HEK293 (cell line): Measurements from ENCODE around the gene WDR70.

ENCODE experiments used
- CTCF ChIA-PET: fragments of 350-600 bp; formaldehyde crosslinking; extraction: SDS; loops from one replicate; lab custom pipeline; 2021; ENCODE audit warnings: antibody characterized with exemption; lab: Yijun Ruan, JAX
- POLR2A ChIA-PET: fragments of 300-600 bp; formaldehyde crosslinking; extraction: SDS; loops from one replicate; lab custom pipeline; 2020; ENCODE audit warnings: antibody characterized with exemption, inconsistent platforms; lab: Yijun Ruan, JAX
- H3K27ac ChIP-seq: fragments of 200-500 bp; sonication (Bioruptor generic); 2 replicates; pipeline ENCODE4 v1.5.1; 2014; ENCODE audit warnings: low read depth, low read length, control low read depth, inconsistent platforms; ENCODE audit errors: extremely low read depth
- H3K36me3 ChIP-seq, 2 experiments: fragments of 200-500 bp in 1 of 2; sonication (Bioruptor generic) in 1 of 2; 1 replicate in 1 of 2; 2 replicates in 1 of 2; pipeline ENCODE4 v1.5.1; 2014 to 2017; ENCODE audit warnings: inconsistent platforms in 2 of 2, low read length in 2 of 2; ENCODE audit not compliant: control insufficient read depth in 2 of 2, insufficient read depth in 1 of 2
- H3K4me1 ChIP-seq: fragments of 200-500 bp; sonication (Bioruptor generic); 2 replicates; pipeline ENCODE4 v1.5.1; 2014; ENCODE audit warnings: mild to moderate bottlenecking, low read length, inconsistent platforms; ENCODE audit not compliant: control insufficient read depth, insufficient read depth
- H3K4me3 ChIP-seq: 2 replicates; pipeline ENCODE4 v1.5.1; 2011; ENCODE audit warnings: low read depth, mild to moderate bottlenecking, control low read depth, low read length, moderate library complexity
- H3K9me3 ChIP-seq: fragments of 200-500 bp; sonication (Bioruptor generic); 2 replicates; pipeline ENCODE4 v1.5.1; 2014; ENCODE audit warnings: low read depth, low read length, inconsistent platforms; ENCODE audit not compliant: control insufficient read depth, insufficient read depth
- BCL6B ChIP-seq: fragments of 450-650 bp; formaldehyde crosslinking; IDR thresholded peaks from 2 replicates; pipeline ENCODE4 v1.5.1; 2017; ENCODE audit warnings: missing biosample characterization, missing genetic modification characterization
- MEIS1 ChIP-seq: sonication (generic); formaldehyde crosslinking; IDR thresholded peaks from 2 replicates; pipeline ENCODE4 v1.8.1; 2022; ENCODE audit warnings: missing genetic modification reagents, mild to moderate bottlenecking, borderline replicate concordance
- PRDM4 ChIP-seq: fragments of 450-650 bp; formaldehyde crosslinking; IDR thresholded peaks from 2 replicates; pipeline ENCODE4 v1.5.1; 2017; ENCODE audit warnings: missing biosample characterization, missing genetic modification characterization
- SALL2 ChIP-seq: fragments of 450-650 bp; formaldehyde crosslinking; IDR thresholded peaks from 2 replicates; pipeline ENCODE4 v1.5.0; 2017; ENCODE audit warnings: missing biosample characterization, mild to moderate bottlenecking, missing genetic modification characterization, borderline replicate concordance
- TCF7L2 ChIP-seq: IDR thresholded peaks from 2 replicates; pipeline ENCODE4 v1.6.1; 2011; ENCODE audit warnings: low read depth, mild to moderate bottlenecking, inconsistent platforms, low read length, moderate library complexity, borderline replicate concordance
- ZBTB1 ChIP-seq: fragments of 450-650 bp; formaldehyde crosslinking; IDR thresholded peaks from 2 replicates; pipeline ENCODE4 v1.5.1; 2016; ENCODE audit warnings: missing biosample characterization, missing genetic modification characterization
- ZBTB11 ChIP-seq: fragments of 450-650 bp; formaldehyde crosslinking; conservative IDR thresholded peaks from 2 replicates; pipeline ENCODE4 v1.5.1; 2016; ENCODE audit warnings: low read depth, missing biosample characterization, missing genetic modification characterization
- ZBTB48 ChIP-seq: fragments of 450-650 bp; formaldehyde crosslinking; IDR thresholded peaks from 2 replicates; pipeline ENCODE4 v1.5.1; 2016; ENCODE audit warnings: missing biosample characterization, missing genetic modification characterization
- ZFP37 ChIP-seq: fragments of 450-650 bp; formaldehyde crosslinking; IDR thresholded peaks from 2 replicates; pipeline ENCODE4 v1.5.1; 2016; ENCODE audit warnings: missing biosample characterization, missing genetic modification characterization
- ZNF10 ChIP-seq: fragments of 450-650 bp; formaldehyde crosslinking; IDR thresholded peaks from 2 replicates; pipeline ENCODE4 v1.5.1; 2017; ENCODE audit warnings: missing biosample characterization, missing genetic modification characterization
- ZNF114 ChIP-seq: fragments of 450-650 bp; formaldehyde crosslinking; IDR thresholded peaks from 2 replicates; pipeline ENCODE4 v1.5.0; 2017; ENCODE audit warnings: missing biosample characterization, missing genetic modification characterization
- ZNF133 ChIP-seq: fragments of 450-650 bp; formaldehyde crosslinking; IDR thresholded peaks from 2 replicates; pipeline ENCODE4 v1.5.1; 2016; ENCODE audit warnings: missing biosample characterization, missing genetic modification characterization
- ZNF157 ChIP-seq: fragments of 450-650 bp; formaldehyde crosslinking; IDR thresholded peaks from 2 replicates; pipeline ENCODE4 v1.5.1; 2016; ENCODE audit warnings: missing biosample characterization, missing genetic modification characterization
- ZNF324 ChIP-seq: fragments of 450-650 bp; formaldehyde crosslinking; IDR thresholded peaks from 2 replicates; pipeline ENCODE4 v1.5.1; 2016; ENCODE audit warnings: missing biosample characterization, missing genetic modification characterization
- ZNF521 ChIP-seq: fragments of 450-650 bp; formaldehyde crosslinking; IDR thresholded peaks from 2 replicates; pipeline ENCODE4 v1.5.1; 2017; ENCODE audit warnings: missing biosample characterization, mild to moderate bottlenecking, missing genetic modification characterization
- ZNF529 ChIP-seq: fragments of 450-650 bp; formaldehyde crosslinking; IDR thresholded peaks from 2 replicates; pipeline ENCODE4 v1.5.1; 2017; ENCODE audit warnings: missing genetic modification characterization, missing biosample characterization; ENCODE audit not compliant: insufficient replicate concordance
- ZNF555 ChIP-seq: fragments of 450-650 bp; formaldehyde crosslinking; conservative IDR thresholded peaks from 2 replicates; pipeline ENCODE4 v1.5.1; 2017; ENCODE audit warnings: missing biosample characterization, mild to moderate bottlenecking, missing genetic modification characterization, inconsistent platforms
- ZNF571 ChIP-seq: fragments of 450-650 bp; formaldehyde crosslinking; IDR thresholded peaks from 2 replicates; pipeline ENCODE4 v1.5.0; 2017; ENCODE audit warnings: missing biosample characterization, missing genetic modification characterization
- ZNF600 ChIP-seq: fragments of 450-650 bp; formaldehyde crosslinking; IDR thresholded peaks from 2 replicates; pipeline ENCODE4 v1.5.1; 2016; ENCODE audit warnings: missing biosample characterization, missing genetic modification characterization
- ZNF610 ChIP-seq: fragments of 450-650 bp; formaldehyde crosslinking; IDR thresholded peaks from 2 replicates; pipeline ENCODE4 v1.5.1; 2016; ENCODE audit warnings: missing biosample characterization, missing genetic modification characterization, borderline replicate concordance
- ZNF830 ChIP-seq: fragments of 450-650 bp; IDR thresholded peaks from 2 replicates; pipeline ENCODE4 v1.5.0; 2018; ENCODE audit warnings: missing biosample characterization, missing genetic modification characterization, low read depth, mild to moderate bottlenecking, moderate library complexity
- ZNF837 ChIP-seq: fragments of 450-650 bp; formaldehyde crosslinking; IDR thresholded peaks from 2 replicates; pipeline ENCODE4 v1.5.1; 2016; ENCODE audit warnings: missing biosample characterization, missing genetic modification characterization
- ZSCAN16 ChIP-seq: fragments of 450-650 bp; formaldehyde crosslinking; IDR thresholded peaks from 2 replicates; pipeline ENCODE4 v1.5.1; 2016; ENCODE audit warnings: missing biosample characterization, missing genetic modification characterization
- TF ChIP-seq, protein P1 (sequence below): fragments of 450-650 bp; formaldehyde crosslinking; IDR thresholded peaks from 2 replicates; pipeline ENCODE4 v1.5.1; 2016; ENCODE audit warnings: missing biosample characterization, missing genetic modification characterization
- TF ChIP-seq, protein P2 (sequence below): fragments of 450-650 bp; formaldehyde crosslinking; IDR thresholded peaks from 2 replicates; pipeline ENCODE4 v1.5.1; 2016; ENCODE audit warnings: missing biosample characterization, missing genetic modification characterization
- TF ChIP-seq, protein P3 (sequence below): fragments of 450-650 bp; formaldehyde crosslinking; IDR thresholded peaks from 2 replicates; pipeline ENCODE4 v1.5.1; 2016; ENCODE audit warnings: missing biosample characterization, missing genetic modification characterization

WDR70 gene

DNA sequence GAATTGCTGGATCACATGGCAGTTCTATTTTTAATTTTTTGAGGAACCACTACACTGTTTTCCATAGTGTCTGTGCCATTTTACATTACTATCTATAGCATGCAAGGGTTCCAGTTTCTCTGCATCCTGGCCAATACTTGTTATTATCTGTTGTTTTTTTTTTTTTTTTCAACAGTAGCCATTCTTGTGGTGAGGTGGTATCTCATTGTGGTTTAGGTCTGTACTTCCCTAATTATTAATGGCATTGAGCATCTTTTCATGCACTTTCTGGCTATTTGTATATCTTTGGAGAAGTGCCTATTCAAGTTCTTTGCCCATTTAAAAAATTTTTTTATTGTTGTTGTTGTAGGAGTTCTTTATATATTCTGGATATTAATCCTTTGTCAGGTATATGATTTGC is 363.0 kb downstream of the WDR70 start:
- peaks cover 27% of the 10 kb centered on the region for H3K4me1 ChIP-seq
- no peaks in the 10 kb centered on the region for H3K36me3 ChIP-seq
- no peak for TF ChIP-seq ZBTB1 (tag by site-specific recombination)
- TF ChIP-seq ZNF830 = no peak
- TF ChIP-seq ZNF529 = no peak
- no peak for TF ChIP-seq ZFP37
- TF ChIP-seq PRDM4 (tag by site-specific recombination) = no peak
- TF ChIP-seq MEIS1 (CRISPR knock-in tag) = no peak
- no peak for TF ChIP-seq ZNF157 (tag by site-specific recombination)
- no peak for TF ChIP-seq ZNF133 (tag by site-specific recombination)
- TF ChIP-seq ZNF324 (tag by site-specific recombination) = no peak
- no peak for TF ChIP-seq ZNF571
- no peak for TF ChIP-seq ZSCAN16
- no peak for TF ChIP-seq ZNF521
- no peak for TF ChIP-seq BCL6B
- no peak for TF ChIP-seq ZNF837 (tag by site-specific recombination)
- no peak for TF ChIP-seq ZNF555 (tag by site-specific recombination)
- no peak overlapping the region for H3K4me3 ChIP-seq
- H3K9me3 ChIP-seq = no peaks in the 10 kb centered on the region
- POLR2A ChIA-PET = no interaction called here
- H3K27ac ChIP-seq = no peak overlapping the region
- CTCF ChIA-PET = interaction anchor here (0.6 to 10.6 kb wide), 2 partner anchors 19 to 99 kb away, joined by 3 to 117 read pairs; no protein-coding TSS in a partner anchor

GRCh38 chr5:37751227-37751626 is 372.1 kb downstream of the WDR70 start:
- ChIA-PET POLR2A (no interaction called here), CTCF (interaction anchor here (0.6 to 1.0 kb wide), 3 partner anchors 12 to 28 kb away, joined by 3 to 4 read pairs (median 4); no protein-coding TSS in a partner anchor)
- Histone ChIP-seq H3K27ac (no peak overlapping the region), H3K36me3 (no peaks in the 10 kb centered on the region; a peak in 1 of 3 replicates), H3K9me3 (no peaks in the 10 kb centered on the region), H3K4me3 (no peak overlapping the region), H3K4me1 (no peaks in the 10 kb centered on the region)
- no peak for TF ChIP-seq ZNF600
- no peak for TF ChIP-seq ZNF114 (tag by site-specific recombination)
- no peak for TF ChIP-seq TCF7L2
- TF ChIP-seq, protein P1, sequence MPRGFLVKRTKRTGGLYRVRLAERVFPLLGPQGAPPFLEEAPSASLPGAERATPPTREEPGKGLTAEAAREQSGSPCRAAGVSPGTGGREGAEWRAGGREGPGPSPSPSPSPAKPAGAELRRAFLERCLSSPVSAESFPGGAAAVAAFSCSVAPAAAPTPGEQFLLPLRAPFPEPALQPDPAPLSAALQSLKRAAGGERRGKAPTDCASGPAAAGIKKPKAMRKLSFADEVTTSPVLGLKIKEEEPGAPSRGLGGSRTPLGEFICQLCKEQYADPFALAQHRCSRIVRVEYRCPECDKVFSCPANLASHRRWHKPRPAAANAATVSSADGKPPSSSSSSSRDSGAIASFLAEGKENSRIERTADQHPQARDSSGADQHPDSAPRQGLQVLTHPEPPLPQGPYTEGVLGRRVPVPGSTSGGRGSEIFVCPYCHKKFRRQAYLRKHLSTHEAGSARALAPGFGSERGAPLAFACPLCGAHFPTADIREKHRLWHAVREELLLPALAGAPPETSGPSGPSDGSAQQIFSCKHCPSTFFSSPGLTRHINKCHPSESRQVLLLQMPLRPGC (tag by site-specific recombination) = no peak
- TF ChIP-seq ZBTB48 = no peak
- no peak for TF ChIP-seq ZBTB11
- TF ChIP-seq ZNF571 = no peak
- TF ChIP-seq, protein P2, sequence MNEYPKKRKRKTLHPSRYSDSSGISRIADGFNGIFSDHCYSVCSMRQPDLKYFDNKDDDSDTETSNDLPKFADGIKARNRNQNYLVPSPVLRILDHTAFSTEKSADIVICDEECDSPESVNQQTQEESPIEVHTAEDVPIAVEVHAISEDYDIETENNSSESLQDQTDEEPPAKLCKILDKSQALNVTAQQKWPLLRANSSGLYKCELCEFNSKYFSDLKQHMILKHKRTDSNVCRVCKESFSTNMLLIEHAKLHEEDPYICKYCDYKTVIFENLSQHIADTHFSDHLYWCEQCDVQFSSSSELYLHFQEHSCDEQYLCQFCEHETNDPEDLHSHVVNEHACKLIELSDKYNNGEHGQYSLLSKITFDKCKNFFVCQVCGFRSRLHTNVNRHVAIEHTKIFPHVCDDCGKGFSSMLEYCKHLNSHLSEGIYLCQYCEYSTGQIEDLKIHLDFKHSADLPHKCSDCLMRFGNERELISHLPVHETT (tag by site-specific recombination) = no peak
- no peak for TF ChIP-seq ZNF610 (tag by site-specific recombination)
- no peak for TF ChIP-seq ZNF10 (tag by site-specific recombination)
- no peak for TF ChIP-seq SALL2 (tag by site-specific recombination)
- TF ChIP-seq, protein P3, sequence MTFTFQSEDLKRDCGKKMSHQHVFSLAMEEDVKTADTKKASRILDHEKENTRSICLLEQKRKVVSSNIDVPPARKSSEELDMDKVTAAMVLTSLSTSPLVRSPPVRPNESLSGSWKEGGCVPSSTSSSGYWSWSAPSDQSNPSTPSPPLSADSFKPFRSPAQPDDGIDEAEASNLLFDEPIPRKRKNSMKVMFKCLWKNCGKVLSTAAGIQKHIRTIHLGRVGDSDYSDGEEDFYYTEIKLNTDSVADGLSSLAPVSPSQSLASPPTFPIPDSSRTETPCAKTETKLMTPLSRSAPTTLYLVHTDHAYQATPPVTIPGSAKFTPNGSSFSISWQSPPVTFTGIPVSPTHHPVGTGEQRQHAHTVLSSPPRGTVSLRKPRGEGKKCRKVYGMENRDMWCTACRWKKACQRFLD = no peak
